Measurements from ENCODE around the gene RBM17.
A peak's percentile ranks its signal among the peaks of the same experiment; 100 is the strongest.
"Not testable (repeated sequence)": the region's sequence is repeated elsewhere in the genome, so short reads cannot be mapped to it uniquely, and the experiment has no call there.

Gene RBM17

GRCh38 chr10:6114299-6114698 lies 25.5 kb downstream of the RBM17 start:
- DNase-seq = no peak

GRCh38 chr10:6114805-6115341 lies 26.0 kb downstream of the RBM17 start:
- peak in 4 of 14 donors; percentile 6 to 37 (median 20) for DNase-seq

GRCh38 chr10:6115411-6115810 lies 26.6 kb downstream of the RBM17 start:
- DNase-seq = no peak

GRCh38 chr10:6115824-6116350 lies 27.1 kb downstream of the RBM17 start:
- DNase-seq = no peak

GRCh38 chr10:6116806-6117205 lies 28.0 kb downstream of the RBM17 start:
- no peak for DNase-seq

- no peak for DNase-seq
Observed at GRCh38 chr10:6117711-6118110, 28.9 kb downstream of the RBM17 start.

GRCh38 chr10:6119423-6119822 lies 30.6 kb downstream of the RBM17 start:
- DNase-seq = no peak

GRCh38 chr10:6119962-6120361 lies 31.1 kb downstream of the RBM17 start:
- DNase-seq = no peak

- DNase-seq = no peak
Observed at GRCh38 chr10:6120691-6121090, 31.9 kb downstream of the RBM17 start.

GRCh38 chr10:6121146-6121545 lies 32.3 kb downstream of the RBM17 start:
- DNase-seq = no peak

GRCh38 chr10:6123532-6123931 lies 34.7 kb downstream of the RBM17 start:
- DNase-seq = no peak

GRCh38 chr10:6124666-6125065 lies 35.8 kb downstream of the RBM17 start:
- DNase-seq = peak in 4 of 14 donors; percentile 15 to 40 (median 24)

GRCh38 chr10:6127461-6127860 lies 38.6 kb downstream of the RBM17 start:
- DNase-seq = not testable (repeated sequence)

- DNase-seq = no peak
Observed at GRCh38 chr10:6128087-6128486, 39.3 kb downstream of the RBM17 start.

GRCh38 chr10:6128591-6129251 lies 39.9 kb downstream of the RBM17 start:
- DNase-seq = no peak

GRCh38 chr10:6130848-6131470 lies 42.1 kb downstream of the RBM17 start:
- no peak for DNase-seq

- peak in 4 of 14 donors; percentile 13 to 71 (median 36) for DNase-seq
Observed at GRCh38 chr10:6133331-6134098, 44.7 kb downstream of the RBM17 start.

- no peak for DNase-seq
Observed at GRCh38 chr10:6134099-6134823, 45.4 kb downstream of the RBM17 start.

GRCh38 chr10:6135039-6135438 lies 46.2 kb downstream of the RBM17 start:
- DNase-seq = no peak

GRCh38 chr10:6135589-6136168 lies 46.8 kb downstream of the RBM17 start:
- no peak for DNase-seq

GRCh38 chr10:6136215-6137201 lies 47.7 kb downstream of the RBM17 start:
- DNase-seq = no peak
